Epithelial cell of proximal tubule (primary cell): ENCODE measurements around the gene CALD1. TPM values are rescaled to one million over a fixed set of nuclear protein-coding genes. Genes with fewer than 3 reads are reported as not detected.

Experiments
- DNase-seq: peaks from one replicate; pipeline ENCODE4 v3.0.0-alpha.2; 2011; ENCODE audit warnings: low read depth
- H3K4me3 ChIP-seq: 2 replicates; pipeline ENCODE4 v1.5.1; 2011; ENCODE audit warnings: low read depth, mild to moderate bottlenecking, low read length
- total RNA-seq: library from RNA; depleted of rRNA; stranded (reverse); fragments of >200 nt; gene quantifications from 2 replicates; pipeline ENCODE4 v1.2.3, GENCODE V29; 2015
- TF ChIP-seq, protein P1 (sequence below): conservative IDR thresholded peaks from 2 replicates; pipeline ENCODE4 v1.5.1; 2012; ENCODE audit warnings: low read depth, mild to moderate bottlenecking, low read length

The CALD1 gene
- total RNA-seq, 1 donor from 2014 or later: 140 TPM

DNA sequence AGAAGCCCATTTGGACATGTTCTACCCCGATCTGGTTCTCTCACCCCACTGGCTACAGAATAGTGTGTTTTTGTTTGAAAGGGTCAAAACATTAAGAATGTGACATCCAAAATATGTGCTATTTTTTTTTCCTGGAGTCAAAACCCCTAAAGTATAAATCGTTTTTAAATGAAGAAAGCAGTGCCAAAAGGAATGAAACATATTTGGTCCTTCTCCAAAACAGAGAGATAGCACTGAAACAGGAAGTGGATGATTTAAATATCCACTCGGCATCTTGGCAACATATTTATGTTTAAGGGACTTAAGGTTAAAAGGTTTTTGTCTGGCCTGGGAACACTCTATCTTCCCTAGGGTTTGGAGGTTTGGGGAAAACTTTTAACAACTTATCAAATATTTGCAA is 32.3 kb downstream of the CALD1 start:
- no peak for DNase-seq
- TF ChIP-seq, protein P1, sequence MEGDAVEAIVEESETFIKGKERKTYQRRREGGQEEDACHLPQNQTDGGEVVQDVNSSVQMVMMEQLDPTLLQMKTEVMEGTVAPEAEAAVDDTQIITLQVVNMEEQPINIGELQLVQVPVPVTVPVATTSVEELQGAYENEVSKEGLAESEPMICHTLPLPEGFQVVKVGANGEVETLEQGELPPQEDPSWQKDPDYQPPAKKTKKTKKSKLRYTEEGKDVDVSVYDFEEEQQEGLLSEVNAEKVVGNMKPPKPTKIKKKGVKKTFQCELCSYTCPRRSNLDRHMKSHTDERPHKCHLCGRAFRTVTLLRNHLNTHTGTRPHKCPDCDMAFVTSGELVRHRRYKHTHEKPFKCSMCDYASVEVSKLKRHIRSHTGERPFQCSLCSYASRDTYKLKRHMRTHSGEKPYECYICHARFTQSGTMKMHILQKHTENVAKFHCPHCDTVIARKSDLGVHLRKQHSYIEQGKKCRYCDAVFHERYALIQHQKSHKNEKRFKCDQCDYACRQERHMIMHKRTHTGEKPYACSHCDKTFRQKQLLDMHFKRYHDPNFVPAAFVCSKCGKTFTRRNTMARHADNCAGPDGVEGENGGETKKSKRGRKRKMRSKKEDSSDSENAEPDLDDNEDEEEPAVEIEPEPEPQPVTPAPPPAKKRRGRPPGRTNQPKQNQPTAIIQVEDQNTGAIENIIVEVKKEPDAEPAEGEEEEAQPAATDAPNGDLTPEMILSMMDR: no peak
- H3K4me3 ChIP-seq: no peak overlapping the region

DNA sequence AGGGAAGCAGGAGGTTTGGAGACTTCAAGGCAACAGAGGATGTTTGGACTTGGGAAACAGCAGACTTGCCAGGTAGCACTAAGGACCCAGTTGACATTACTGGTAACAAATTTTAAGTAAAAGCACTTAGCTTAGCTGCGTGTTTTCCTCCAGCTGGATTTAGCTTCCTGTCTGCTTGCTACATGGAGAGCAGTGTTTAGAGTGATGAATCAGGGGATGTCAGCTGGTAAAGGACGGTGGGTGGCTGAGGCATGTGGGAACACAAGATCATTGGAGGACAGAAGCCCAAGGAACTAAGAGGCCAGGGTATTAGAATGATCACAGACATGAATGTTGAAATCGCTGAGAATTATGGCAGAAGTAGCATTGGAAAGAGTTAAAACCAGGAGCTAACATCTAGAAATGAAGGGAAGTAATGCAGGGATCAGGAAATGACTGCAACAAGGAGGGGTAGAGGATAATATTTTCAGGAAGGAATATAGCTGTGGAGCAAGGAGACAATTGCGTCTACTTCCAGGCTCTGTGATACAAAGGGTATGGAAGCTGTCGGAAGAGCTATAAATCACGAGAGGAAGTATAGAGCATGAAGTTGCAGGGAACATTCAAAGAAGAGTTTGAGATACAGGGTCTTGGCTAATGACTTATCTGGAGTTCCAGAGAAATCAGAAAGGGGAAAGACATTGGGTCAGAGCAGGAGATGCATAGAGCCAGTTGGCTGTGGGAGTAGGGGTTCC is 34.4 kb downstream of the CALD1 start:
- TF ChIP-seq, protein P1: no peak
- DNase-seq: no peak
- H3K4me3 ChIP-seq: no peak overlapping the region

DNA sequence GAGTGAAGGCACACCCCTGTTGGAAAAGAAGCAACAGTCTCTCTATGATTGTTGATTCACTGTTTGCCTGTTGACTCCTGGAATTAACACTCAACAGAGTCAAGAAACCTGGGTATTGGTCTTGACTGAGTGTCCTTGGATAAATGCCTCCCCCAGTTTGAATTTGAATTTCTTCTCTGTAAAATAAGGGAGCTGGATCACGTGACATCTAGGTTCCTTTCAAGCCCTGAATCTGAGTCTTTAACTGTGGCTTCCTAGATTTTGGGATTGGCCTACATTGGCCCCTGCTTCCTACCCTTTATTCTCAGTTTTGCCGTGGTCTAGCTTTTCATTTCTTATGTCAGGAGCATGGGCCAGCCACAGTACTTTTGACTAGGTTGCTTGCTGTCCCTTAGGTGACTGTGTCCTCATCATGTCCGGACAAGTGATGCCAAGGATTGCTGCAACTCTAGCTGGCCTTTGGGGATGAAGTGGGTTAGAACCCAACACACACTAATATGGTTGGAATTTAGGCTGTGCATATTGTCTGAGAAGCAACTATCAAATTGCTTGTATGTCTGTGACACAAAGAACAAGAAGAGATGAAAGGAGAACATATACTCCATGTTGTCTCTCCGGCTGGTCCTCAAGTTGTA is 35.4 kb downstream of the CALD1 start:
- no peak overlapping the region for H3K4me3 ChIP-seq
- TF ChIP-seq, protein P1: no peak
- DNase-seq: no peak

DNA sequence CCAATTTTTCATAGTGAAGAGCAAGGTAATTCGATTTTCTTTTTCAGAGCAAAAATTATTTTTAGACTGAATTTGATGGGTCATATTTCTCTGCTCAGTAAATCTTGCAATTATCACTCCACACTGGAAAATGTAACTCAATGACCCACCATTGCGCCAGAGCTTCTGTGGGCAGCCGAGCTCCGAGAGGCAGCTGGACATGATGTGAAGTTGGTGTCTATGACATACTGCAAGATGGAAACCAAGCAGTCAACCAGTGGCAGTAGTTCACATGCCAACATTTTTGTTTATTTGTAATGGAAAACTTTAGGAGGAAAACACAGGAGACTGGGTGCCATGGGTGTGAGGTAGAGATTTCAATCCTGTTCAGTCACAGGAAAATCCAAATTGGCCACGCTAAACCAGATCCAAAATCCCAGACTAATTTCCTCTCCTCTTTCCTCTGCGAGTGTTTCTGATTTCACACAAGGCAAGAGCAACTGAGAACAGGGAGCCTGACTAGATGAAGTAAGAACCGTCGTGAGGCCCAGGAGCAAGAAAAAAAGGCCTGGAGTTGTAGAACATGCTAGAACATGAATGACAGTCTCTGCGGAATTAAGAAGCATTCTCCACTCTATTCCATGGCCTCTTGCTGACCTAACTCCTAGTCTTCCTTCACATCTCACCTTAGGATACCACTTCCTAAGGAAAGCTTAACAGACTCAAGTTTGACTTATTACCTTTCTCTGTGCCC is 39.3 kb downstream of the CALD1 start:
- TF ChIP-seq, protein P1: no peak
- no peak for DNase-seq
- H3K4me3 ChIP-seq: no peak overlapping the region

DNA sequence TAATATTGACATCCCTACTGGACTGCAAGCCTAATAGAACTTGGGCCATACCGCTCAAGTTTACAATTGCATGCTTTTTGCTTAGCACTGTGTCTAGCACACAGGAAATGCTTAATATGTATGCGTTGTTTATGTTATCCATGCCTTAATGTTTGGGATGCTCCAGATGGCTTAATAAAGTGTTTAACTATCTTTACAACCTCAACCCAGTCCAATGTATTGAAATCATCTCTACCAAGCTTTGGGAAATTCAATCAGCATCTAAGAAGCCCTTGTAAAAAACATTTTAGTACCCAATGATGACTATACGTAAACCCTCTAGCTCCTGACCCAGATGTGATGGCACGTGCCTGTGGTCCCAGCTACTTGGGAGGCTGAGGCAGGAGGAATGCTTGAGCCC is 40.0 kb downstream of the CALD1 start:
- DNase-seq: no peak
- TF ChIP-seq, protein P1: no peak
- no peak overlapping the region for H3K4me3 ChIP-seq

DNA sequence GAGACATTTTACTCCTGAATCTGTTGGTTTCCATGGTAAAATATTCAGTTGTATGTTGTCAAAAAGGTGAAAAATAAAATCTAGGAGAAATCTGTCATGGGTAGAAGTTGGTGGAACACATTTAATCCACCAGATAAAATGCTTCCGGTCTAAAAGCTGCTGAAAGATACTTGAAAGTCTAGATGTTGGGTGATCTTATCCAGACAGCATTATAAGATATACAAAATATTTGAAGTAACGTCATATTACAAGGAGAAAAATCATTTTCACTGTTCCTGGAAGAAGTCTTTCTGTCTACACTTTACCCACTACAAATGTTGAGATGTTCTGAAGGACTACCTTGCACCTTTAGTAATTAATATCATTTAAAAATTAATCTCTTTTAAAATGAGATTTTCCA is 40.9 kb downstream of the CALD1 start:
- DNase-seq: no peak
- no peak overlapping the region for H3K4me3 ChIP-seq
- TF ChIP-seq, protein P1: no peak
